ENCODE results near the gene EPS15.

Gene EPS15

DNA sequence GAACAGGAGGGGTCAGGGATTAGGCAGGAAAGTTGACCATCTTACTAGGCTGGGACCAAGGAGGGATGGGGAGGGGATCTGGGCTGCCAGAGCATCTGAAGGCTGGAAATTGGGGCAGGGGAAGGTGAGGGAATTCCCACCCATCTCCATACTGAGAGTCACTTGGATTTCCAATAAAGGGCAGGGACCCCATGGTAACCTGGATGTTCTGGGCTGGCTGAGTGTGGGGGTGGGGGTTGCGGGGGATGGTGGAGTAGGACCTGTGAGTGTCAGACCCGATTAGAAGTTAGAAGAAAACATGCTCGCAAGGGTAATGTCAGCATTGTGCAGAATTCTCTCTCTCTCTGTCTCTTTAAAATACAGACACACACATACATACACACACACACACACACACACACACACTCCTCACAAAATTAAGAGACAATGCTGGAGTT, 40.0 kb upstream of the EPS15 start:
- Histone ChIP-seq H3K9me2 (replicated peaks; ENCODE audit: insufficient read depth, low read length) (no peaks in the 10 kb centered on the region), H3K27me3 (ENCODE audit: low read length) (no peaks in the 10 kb centered on the region), H3K4me2 (ENCODE audit: low read depth, low read length, poor library complexity, severe bottlenecking) (no peak overlapping the region), H4K20me1 (ENCODE audit: low read depth, low read length) (no peaks in the 10 kb centered on the region), H3K79me2 (ENCODE audit: insufficient read depth, low read length) (no peaks in the 10 kb centered on the region), H3F3A (ENCODE audit: insufficient read depth) (no peaks in the 10 kb centered on the region), H3K9me3 (ENCODE audit: insufficient read depth, low read length) (no peaks in the 10 kb centered on the region), H3K9ac (ENCODE audit: low read length) (no peak overlapping the region), H2AFZ (ENCODE audit: low read depth, low read length, severe bottlenecking) (no peak overlapping the region), H3K27ac (ENCODE audit: low read depth, low read length) (no peak overlapping the region), H3K4me3 (ENCODE audit: insufficient read depth, low read length, poor library complexity, severe bottlenecking) (no peak overlapping the region), H3K36me3 (ENCODE audit: low read length) (no peaks in the 10 kb centered on the region)
- TF ChIP-seq, protein P1, sequence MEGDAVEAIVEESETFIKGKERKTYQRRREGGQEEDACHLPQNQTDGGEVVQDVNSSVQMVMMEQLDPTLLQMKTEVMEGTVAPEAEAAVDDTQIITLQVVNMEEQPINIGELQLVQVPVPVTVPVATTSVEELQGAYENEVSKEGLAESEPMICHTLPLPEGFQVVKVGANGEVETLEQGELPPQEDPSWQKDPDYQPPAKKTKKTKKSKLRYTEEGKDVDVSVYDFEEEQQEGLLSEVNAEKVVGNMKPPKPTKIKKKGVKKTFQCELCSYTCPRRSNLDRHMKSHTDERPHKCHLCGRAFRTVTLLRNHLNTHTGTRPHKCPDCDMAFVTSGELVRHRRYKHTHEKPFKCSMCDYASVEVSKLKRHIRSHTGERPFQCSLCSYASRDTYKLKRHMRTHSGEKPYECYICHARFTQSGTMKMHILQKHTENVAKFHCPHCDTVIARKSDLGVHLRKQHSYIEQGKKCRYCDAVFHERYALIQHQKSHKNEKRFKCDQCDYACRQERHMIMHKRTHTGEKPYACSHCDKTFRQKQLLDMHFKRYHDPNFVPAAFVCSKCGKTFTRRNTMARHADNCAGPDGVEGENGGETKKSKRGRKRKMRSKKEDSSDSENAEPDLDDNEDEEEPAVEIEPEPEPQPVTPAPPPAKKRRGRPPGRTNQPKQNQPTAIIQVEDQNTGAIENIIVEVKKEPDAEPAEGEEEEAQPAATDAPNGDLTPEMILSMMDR (IDR thresholded peaks at IDR 0.05; ENCODE audit: insufficient read depth, low read length, poor library complexity, severe bottlenecking), result no peak
- TF ChIP-seq EZH2phosphoT487 (conservative IDR thresholded peaks at IDR 0.05; ENCODE audit: low read length), result no peak

DNA sequence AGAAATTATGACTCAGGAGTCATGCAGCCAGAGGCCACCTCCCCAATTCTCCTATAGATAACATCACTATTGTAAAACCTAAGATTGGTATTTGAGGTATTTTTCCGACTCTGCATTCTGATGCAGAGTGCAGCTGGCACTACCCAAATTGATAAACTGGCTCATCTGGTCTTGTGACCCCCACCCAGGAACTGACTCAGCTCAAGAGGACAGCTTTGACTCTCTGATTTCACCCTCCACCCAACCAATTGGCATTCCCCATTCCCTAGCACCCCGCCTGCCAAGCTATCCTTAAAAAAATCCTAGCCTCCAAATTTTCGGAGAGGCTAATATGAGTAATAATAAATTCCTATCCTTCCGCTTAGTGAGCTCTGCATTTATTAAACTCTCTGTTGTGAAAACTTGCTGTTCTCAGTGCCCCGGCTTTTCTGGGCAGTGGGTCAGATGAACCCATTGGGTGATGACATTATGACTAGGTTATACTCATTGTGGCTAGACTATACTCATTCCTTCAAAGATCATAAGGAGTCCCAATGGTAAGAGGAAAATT, 39.4 kb upstream of the EPS15 start:
- no peak overlapping the region for H2AFZ ChIP-seq (ENCODE audit: low read depth, low read length, severe bottlenecking)
- H3K9me2 ChIP-seq (replicated peaks; ENCODE audit: insufficient read depth, low read length), result no peaks in the 10 kb centered on the region
- no peak overlapping the region for H3K4me3 ChIP-seq (ENCODE audit: insufficient read depth, low read length, poor library complexity, severe bottlenecking)
- no peaks in the 10 kb centered on the region for H3K79me2 ChIP-seq (ENCODE audit: insufficient read depth, low read length)
- no peaks in the 10 kb centered on the region for H3K36me3 ChIP-seq (ENCODE audit: low read length)
- H3F3A ChIP-seq (ENCODE audit: insufficient read depth), result no peaks in the 10 kb centered on the region
- H3K9me3 ChIP-seq (ENCODE audit: insufficient read depth, low read length), result no peaks in the 10 kb centered on the region
- no peak overlapping the region for H3K9ac ChIP-seq (ENCODE audit: low read length)
- no peak overlapping the region for H3K4me2 ChIP-seq (ENCODE audit: low read depth, low read length, poor library complexity, severe bottlenecking)
- H4K20me1 ChIP-seq (ENCODE audit: low read depth, low read length), result no peaks in the 10 kb centered on the region
- TF ChIP-seq EZH2phosphoT487 (conservative IDR thresholded peaks at IDR 0.05; ENCODE audit: low read length), result no peak
- TF ChIP-seq, protein P1 (IDR thresholded peaks at IDR 0.05; ENCODE audit: insufficient read depth, low read length, poor library complexity, severe bottlenecking), result no peak
- no peaks in the 10 kb centered on the region for H3K27me3 ChIP-seq (ENCODE audit: low read length)
- no peak overlapping the region for H3K27ac ChIP-seq (ENCODE audit: low read depth, low read length)

DNA sequence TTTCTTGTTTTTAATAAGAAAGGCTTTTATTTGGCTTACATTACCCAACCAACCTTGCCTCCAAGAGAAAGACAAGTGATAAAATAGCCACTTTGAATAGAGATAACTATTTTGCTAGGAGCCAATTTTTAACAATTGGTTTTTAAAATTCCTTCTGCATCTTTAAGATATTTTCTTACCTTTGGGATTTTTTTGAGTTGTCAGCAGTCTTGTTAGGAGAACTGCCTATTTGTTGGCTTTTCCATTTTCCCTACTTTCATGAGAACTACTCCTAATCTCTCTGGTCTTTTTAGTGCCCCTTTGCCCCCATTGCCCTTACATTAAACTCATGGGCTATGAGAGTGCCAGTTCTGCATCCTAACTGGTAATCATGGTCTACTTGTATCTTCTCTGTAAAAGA, 38.1 kb upstream of the EPS15 start:
- H3K9me3 ChIP-seq (ENCODE audit: insufficient read depth, low read length), result no peaks in the 10 kb centered on the region
- no peak overlapping the region for H3K4me3 ChIP-seq (ENCODE audit: insufficient read depth, low read length, poor library complexity, severe bottlenecking)
- H3K36me3 ChIP-seq (ENCODE audit: low read length), result no peaks in the 10 kb centered on the region
- no peaks in the 10 kb centered on the region for H3F3A ChIP-seq (ENCODE audit: insufficient read depth)
- H4K20me1 ChIP-seq (ENCODE audit: low read depth, low read length), result no peaks in the 10 kb centered on the region
- no peaks in the 10 kb centered on the region for H3K79me2 ChIP-seq (ENCODE audit: insufficient read depth, low read length)
- H3K27me3 ChIP-seq (ENCODE audit: low read length), result no peaks in the 10 kb centered on the region
- no peak overlapping the region for H3K9ac ChIP-seq (ENCODE audit: low read length)
- no peak overlapping the region for H2AFZ ChIP-seq (ENCODE audit: low read depth, low read length, severe bottlenecking)
- TF ChIP-seq EZH2phosphoT487 (conservative IDR thresholded peaks at IDR 0.05; ENCODE audit: low read length), result no peak
- TF ChIP-seq, protein P1 (IDR thresholded peaks at IDR 0.05; ENCODE audit: insufficient read depth, low read length, poor library complexity, severe bottlenecking), result no peak
- H3K9me2 ChIP-seq (replicated peaks; ENCODE audit: insufficient read depth, low read length), result no peaks in the 10 kb centered on the region
- no peak overlapping the region for H3K4me2 ChIP-seq (ENCODE audit: low read depth, low read length, poor library complexity, severe bottlenecking)
- no peak overlapping the region for H3K27ac ChIP-seq (ENCODE audit: low read depth, low read length)
